GM19395 (cell line): ENCODE data around the gene PLTP.
A peak's percentile ranks its signal among the peaks of the same experiment; 100 is the strongest.
"Not testable (repeated sequence)": the region's sequence is repeated elsewhere in the genome, so short reads cannot be mapped to it uniquely, and the experiment has no call there.

Source experiments
- ATAC-seq: cut with Tn5 transposase; IDR thresholded peaks from one replicate; pipeline ENCODE4 v1.9.1; 2021; ENCODE audit warnings: mild to moderate bottlenecking, moderate library complexity; ENCODE audit not compliant: unreplicated experiment

Gene PLTP

DNA sequence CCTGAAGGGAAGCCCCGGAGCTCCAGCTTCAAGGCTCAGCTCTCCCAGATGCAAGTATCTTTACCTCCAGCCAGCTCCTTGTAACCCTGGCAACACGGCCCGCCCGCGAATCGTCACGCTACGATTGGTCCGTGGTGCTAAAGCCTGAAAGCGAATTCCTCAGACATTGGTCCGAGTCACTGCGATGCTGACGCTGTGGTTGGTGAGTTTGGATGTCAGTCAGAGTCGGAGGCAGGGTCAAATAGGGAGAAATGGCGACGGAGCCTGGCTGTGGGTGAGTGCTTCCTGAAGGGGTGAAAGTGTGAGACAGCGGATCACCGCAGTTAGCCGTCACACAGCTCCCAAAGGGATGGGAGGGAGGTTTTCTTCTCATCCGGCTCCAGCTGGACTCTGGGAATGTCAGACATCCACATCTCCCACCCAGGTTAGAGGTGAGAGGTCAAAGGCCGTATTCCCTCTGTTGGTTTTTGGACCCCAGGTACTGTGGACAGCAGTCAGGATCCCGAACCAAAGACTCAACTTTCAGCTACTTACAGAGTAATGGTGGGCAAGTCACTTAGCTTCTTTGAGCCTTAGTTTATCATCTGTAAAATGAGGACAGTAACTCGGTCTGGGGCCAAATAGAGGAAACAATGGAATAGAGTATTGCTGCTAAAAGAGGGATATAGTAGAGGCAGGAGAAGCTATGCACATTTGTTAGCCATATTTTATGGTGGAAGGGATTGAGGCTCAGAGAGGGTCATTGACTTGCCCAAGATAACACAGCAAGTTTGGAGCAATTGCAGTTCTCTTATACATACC is 30.8 kb downstream of the PLTP start, which contains the start of gene ZSWIM1:
ZSWIM1 (plus strand) TSS at position 240 of the 801 bp plus-strand sequence. CDS start 1,366 bp downstream, outside the sequence.
- peak; percentile 95 for ATAC-seq

DNA sequence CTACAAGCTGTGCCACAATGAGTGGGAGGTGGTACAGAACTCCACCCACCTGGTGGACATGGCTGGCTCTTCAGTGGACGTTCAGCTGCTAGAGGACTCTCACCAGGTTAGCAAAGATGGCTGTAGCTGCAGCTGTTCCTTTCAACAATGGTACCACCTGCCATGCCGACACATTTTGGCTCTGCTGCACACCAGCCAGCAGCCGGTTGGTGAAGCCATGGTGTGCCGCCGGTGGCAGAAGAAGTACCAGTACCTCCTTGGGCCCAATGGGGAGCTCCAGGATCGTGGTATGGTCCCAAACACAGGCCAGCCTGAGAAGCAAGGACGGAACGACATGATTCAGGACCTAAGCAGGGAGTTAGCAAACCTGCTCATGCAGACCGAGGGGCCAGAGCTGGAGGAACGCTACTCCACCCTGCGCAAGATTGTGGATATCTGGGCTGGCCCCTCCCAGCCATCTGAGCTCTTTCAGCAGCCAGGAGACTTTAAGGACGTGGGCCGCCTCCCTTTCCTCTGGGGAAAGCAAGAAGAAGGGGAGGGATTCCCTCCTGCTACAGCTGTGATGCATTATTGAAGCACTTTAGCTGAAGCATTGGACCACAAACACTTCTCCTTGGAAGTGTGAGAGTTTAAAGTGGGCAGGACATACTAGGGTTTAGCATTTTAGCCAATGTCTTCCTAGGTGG is 33.7 kb downstream of the PLTP start:
- no peak for ATAC-seq

DNA sequence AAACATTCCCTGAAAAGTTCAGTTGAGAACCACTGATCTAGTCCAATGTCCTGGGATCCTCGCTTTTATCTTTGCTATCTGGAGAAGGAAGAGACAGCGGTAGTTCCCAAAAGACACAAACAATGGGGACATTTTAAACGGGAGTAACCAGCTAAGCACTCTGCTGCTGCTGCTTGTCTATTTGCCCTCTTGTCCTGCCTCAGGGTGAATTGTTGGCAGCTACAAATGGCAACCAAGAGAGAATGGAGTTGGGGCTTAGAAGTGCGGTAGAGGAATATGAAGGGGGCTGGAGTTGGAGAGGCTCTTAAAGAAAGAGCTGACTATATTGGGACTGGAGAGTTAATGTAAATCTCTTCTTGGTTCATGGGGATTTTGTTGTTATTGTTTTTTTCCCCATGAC is 37.4 kb downstream of the PLTP start:
- ATAC-seq: no peak

DNA sequence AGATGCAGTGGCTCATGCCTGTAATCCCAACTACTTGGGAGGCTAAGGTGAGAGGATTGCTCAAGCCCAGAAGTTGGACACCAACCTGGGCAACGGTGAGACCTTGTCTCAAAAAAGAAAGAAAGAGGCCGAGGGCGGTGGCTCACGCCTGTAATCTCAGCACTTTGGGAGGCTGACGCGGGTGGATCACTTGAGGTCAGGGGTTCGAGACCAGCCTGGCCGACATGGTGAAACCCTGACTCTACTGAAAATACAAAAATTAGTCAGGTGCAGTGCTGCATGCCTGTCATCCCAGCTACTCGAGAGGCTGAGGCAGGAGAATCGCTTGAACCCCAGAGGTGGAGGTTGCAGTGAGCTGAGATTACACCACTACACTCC is 37.9 kb downstream of the PLTP start:
- ATAC-seq: not testable (repeated sequence)

DNA sequence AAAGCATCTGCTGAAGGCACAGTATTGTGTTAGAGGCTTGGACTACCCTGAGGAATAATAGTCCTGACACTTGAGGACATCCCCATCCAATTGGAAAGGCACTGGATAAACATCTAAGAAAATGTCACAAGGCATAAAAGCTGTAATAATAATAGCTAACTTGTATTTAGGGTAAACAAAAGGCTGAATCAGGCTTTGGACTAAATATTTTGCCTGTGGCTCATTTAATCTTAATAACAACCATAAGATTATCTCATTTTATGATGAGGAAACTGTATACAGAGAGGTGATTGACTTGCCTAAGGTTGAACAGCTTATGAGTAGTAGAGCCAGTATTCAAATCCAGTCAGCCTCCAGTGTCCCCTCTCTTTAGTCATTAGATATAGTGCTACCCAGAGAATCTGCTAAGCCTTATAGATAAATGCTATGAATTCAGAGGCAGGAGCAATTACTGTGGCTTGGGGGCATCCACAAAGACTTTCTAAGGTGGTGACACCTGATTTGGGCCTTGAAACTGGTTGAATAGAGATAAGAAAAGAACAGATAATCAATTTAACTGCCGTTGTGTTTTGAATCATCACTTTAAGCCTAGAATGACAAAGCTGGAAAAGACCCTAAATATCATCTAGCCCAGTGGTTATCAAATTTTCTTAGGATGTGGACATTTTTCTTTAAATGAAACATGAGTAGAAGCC is 38.4 kb downstream of the PLTP start:
- no peak for ATAC-seq

DNA sequence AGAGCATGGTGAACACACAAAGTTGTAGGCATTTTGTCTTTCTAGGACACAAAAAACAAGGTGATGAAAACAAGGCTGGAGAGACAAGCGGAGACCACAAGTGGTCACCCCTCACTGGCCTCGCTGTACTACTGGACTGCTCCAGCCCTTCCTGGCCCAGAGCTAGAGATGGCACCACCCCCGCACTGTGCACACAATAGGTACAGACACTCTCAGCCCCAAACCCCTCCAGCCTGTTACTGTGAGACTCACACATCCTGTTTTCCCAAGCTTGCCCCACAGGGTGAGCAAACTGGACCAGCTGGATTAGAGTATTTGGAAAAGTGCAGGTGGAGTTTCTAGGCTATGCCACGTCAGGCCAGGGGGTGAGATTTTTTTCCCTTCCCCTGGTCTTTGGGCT is 39.3 kb downstream of the PLTP start:
- ATAC-seq: no peak

DNA sequence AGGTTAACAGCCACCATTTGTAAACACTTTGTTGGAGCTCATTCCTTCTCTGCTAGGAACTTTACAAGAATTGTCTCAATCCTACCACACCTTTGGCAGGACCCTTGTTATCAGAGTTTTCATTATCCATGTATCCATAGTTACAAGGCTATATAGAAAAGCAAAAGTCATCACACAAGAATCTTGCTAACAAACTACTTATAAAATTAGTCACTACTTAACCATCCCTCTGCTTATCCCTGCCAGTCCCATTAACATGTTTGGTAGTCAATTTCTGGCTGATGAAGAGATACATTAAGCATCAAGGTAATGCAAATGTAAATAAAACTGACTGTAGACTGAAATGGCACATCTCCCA is 44.2 kb downstream of the PLTP start:
- no peak for ATAC-seq

DNA sequence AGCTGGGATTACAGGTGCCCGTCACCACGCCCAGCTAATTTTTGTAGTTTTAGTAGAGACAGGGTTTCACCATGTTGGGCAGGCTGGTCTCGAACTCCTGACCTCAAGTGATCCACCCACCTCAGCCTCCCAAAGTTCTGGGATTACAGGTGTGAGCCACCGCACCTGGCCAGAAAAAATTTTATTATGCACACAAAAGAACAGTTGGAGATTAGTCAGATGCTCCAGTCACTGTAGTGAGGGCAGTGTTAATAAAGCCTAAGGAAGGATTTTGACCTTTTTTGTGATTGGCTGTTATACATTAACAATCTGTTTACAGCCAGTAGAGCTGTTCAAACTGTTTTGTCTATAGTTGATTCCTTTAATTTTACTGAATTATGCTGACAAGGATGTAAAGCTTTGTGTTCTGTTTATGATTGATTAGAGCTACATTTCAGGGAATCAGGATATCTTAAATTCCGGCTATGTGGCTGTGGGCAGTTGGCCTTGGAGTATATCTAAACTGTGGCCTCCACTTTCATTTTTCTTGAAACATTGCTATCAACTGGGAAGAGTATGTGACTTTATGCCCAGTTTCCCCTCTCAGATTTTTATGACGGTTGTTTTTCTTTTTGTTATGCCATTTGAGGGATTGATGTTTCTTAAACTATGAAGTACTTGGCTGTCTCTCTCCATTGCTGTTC is 44.7 kb downstream of the PLTP start:
- no peak for ATAC-seq

DNA sequence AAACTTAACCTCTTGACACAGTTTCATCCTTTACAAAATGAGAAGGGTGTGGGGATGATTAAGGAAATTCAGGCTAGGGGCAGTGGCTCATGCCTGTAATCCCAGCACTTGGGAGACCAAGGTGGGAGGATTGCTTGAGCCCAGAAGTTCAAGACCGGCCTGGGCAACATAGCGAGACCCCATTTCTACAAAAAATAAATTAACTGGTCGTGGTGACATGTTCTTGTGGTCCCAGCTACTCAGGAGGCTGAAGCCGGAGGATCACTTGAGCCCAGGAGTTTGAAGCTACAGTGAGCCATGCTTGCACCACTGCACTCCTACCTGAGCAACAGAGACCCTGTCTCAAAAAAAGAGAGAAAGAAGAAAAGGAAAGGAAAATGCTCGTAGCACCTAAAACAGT is 45.5 kb downstream of the PLTP start:
- no peak for ATAC-seq

DNA sequence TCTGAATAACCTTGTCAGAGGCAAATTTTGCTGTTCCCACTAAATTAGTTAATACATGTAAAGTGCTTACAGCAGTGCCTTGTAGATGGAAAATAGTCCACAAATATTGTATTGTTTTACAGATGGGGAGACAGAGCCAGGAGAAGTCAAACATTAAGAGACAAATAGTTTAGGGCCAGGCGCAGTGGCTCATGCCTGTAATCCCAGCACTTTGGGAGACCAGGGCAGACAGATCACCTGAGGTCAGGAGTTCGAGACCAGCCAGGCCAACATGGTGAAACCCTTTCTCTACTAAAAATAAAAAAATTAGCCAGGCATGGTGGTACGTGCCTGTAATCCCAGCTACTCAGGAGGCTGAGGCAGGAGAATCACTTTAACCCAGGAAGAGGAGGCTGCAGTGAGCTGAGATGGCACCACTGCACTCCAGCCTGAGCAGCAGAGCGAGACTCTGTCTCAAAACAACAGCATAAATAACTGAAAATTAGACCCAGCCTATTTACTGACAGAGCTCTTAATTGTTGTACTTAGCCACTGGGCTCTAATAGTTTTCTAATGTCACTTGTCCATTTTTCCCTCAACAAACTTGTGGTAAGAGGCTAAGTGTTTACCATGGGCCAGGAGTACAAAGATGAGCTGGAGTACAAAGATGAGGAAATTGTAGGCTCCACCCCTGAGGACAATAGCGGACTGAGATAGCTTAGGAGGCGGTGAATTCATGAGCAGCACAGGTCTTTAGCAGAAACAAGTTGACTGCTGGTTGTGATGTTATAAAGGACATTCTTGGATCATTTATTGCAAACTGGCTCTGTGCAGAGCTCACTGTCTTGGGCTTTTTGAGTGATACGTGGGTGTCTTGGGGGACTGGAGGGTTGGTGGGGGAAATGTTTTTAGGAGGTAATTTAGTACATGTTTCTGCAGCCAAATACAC is 48.1 kb downstream of the PLTP start:
- ATAC-seq: no peak

DNA sequence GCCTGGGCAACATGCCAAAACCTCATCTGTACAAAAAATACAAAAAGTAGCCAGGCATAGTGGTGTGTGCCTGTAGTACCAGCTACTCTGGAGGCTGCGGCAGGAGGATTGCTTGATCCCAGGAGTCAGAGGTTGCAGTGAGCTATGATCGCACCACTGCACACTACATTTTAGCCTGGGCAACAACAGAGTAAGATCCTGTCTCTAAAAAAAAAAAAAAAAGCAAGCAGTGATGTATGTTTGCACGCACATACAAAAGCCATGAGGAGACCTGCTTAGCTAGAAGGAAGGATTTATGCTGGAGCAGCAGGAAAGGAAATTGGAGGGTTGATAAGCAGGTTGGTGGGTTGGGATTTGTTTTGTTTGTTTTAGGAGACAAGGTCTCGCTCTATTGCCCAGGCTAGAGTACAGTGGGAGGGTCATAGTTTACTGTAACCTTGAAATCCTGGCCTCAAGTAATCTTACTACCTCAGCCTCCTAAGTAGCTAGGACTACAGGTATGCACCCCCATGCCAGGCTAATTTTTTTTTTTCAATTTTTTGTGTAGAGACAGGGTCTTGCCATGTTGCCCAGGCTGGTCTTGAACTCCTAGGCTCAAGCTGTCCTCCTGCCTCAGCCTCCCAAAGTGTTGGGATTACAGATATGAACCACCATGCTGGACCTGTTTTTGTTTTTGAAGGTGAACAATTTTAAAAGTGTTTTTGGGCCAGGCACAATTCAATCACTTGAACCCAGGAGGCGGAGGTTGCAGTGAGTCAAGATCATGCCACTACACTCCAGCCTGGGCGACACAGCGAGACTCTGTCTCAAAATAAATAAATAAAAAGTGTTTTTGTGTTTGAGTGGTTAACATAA is 50.5 kb downstream of the PLTP start:
- no peak for ATAC-seq

DNA sequence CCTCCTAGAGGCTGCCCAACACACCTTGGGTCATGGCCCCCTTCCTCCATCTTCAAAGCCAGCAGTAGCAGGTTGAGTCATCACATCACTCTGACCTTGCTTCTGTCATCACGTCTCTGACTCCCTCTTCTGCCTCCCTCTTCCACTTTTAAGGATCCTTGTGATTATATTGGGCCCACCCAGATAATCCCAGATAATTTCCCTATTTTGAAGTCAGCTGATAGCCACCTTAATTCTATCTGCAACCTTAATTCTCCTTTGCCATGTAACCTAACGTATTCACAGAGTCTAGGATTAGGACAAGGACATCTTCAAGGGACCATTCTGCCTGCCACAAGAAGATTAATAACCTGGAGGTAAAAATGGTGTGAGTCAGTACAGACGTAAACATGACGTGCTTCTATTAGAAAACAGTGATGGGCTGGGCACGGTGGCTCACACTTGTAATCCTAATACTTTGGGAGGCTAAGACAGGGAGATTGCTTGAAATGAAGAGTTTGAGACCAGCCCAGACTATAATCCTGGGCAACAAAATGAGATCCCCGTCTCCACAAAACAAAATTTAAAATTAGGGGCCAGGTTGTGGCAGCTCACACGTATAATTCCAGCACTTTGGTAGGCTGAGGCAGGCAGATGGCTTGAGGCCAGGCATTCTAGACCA is 51.3 kb downstream of the PLTP start:
- ATAC-seq: no peak

DNA sequence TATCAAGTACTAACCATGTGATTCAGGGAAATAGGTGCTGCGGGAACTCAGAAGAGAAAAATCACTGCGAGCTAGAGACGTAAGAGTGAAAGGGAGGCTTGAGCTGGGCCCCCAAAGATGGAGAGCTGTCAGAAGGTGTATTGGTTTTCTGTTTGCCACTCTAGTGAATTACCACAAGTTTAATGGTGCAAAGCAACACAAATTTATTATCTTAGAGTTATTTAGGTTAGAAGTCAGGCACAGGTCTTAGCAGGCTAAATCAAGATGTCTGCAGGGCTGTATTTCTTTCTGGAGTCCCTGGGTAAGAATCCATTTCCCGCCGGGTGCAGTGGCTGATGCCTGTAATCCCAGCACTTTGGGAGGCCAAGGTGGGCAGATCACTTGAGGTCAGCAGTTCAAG is 52.0 kb downstream of the PLTP start:
- no peak for ATAC-seq

DNA sequence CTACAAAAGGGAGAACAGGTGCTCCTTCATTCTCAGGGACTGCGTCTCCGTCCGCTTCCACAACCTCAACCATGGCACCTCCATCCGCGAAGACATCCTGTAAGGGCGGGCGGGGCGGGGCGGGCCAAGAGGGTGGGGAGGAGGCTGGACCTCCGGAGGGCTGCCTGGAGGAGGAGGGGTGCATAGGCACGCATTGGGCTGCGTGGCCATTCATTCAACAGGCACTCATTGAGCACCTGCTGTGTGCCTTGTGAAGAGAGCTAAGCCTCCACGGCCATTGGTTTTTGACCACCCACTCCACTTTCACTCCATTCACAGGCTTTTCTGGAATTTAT is 54.1 kb downstream of the PLTP start:
- ATAC-seq: peak; percentile 23

DNA sequence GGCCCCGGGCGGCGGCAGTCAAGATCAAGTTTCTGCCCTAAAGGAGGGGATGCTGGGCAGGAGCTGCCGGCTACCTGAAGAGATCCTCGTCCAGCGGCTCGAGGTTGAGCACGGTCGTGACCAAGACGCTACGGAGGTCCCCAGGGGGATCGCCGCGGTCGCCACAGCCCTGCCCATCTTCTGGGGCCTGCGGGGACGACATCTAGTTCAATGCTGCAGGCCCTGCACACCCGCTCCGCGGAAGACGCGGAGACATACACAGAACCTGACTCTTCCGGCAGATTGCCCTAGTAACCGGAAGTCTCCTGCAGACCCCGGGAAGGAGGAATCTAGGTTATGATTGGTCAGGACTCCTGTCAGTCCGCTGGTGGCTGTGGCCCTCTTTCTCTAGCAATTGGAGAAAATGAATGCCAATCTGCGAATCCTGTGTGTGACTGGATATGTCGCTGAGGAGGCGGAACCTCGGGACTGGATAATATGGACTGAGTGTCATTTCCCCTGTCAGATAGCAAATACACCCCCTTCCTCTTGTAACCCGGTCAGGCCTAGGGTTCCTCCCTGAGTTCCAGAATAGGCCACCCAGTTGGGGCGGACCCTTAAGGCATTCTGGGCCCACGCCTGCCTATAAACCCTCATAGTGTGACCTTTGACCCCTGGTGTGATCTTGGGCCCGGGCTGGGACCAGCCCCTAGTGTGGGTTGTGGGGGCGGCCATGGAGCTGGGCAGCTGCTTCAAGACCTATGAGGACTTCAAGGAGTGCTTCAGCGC is 54.7 kb downstream of the PLTP start, which contains the start of the genes ACOT8 and ZSWIM3:
ACOT8 (minus strand) TSS at position 279 of the 768 bp plus-strand sequence; CDS start at position 202, 77 bp downstream.
ZSWIM3 (plus strand) TSS at position 501 of the 768 bp plus-strand sequence; CDS start at position 713, 212 bp downstream.
- ATAC-seq: peak; percentile 93

DNA sequence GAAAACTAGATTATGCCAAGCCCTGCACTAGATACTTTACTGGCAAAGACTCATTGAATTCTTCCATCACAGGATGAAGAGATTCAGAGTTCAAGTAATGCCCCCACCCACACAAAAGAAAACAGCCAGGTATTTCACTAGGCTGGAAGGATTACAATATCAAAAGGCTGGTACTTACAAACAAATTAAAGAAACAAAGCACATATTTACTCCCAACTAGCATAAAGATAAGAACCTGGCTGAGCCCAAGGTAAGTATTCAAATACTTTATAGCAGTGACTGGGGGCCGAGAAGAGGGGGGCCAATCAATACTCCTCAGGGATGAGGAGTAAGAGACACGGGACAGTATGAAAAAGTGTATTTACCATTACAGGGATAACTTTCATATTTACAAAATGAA is 58.5 kb downstream of the PLTP start:
- ATAC-seq: no peak

DNA sequence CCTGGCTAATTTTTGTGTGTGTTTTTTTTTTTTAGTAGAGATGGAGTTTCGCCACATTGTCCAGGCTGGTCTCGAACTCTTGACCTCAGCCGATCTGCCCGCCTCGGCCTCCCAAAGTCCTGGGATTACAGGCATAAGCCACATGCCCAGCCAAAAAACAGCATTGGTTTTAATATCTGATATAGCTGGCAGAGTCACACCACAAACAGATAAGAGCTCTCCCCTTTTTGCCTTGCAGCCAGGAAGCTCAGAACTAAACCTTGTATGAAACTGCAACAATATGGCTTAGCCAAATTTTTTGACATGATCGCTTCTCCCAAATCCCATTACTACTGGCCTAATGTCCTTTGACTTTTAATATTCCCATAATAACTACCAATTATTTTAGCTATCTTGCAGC is 59.6 kb downstream of the PLTP start:
- ATAC-seq: no peak

DNA sequence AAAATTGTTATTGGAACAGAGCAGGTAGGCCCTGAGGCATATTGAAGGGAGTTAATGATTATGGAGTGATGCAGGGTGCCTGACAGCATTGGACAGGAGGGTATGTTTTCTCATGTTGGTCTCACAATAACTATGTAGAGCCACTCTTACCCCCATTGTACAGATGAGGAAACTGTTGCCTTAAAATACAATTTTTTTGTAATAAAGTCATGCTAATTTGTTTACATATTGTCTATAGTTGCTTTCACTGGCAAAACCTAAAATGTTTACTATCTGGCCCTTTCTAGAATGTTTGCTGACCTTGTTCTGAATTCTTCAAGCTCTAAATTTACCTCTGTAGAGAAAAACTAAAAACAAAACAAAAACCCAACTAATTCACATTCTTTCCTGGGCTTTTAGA is 60.5 kb downstream of the PLTP start:
- ATAC-seq: no peak
